ENCODE data around the gene S1PR1.

Gene S1PR1

DNA sequence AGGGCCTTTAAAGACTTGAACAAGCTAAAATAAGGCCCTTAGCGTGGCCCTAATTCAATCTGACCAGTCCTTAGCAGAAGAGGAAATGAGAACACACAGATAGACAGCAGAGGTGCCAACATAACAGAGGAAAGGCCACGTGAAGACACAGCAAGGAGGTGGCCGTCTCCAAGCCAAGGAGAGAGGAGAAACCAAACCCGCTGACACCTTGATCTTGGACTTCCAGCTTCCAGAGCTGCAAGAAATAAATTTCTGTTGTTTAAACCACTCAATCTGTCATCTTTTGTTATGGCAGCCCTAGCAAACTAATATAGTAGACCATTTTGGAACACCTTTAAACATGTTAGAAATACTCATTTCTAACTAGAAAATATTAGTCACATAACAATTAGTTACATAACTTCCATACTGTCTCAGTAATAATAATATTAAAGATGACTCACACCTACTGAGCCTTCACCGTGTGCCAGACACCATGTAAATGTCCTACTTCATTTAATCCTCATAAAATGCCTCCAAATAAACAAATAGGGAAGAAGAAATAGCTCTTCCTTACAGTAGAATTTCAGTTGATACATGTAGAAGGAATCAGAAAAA lies 47.9 kb downstream of the S1PR1 start:
- TF ChIP-seq, protein P1, sequence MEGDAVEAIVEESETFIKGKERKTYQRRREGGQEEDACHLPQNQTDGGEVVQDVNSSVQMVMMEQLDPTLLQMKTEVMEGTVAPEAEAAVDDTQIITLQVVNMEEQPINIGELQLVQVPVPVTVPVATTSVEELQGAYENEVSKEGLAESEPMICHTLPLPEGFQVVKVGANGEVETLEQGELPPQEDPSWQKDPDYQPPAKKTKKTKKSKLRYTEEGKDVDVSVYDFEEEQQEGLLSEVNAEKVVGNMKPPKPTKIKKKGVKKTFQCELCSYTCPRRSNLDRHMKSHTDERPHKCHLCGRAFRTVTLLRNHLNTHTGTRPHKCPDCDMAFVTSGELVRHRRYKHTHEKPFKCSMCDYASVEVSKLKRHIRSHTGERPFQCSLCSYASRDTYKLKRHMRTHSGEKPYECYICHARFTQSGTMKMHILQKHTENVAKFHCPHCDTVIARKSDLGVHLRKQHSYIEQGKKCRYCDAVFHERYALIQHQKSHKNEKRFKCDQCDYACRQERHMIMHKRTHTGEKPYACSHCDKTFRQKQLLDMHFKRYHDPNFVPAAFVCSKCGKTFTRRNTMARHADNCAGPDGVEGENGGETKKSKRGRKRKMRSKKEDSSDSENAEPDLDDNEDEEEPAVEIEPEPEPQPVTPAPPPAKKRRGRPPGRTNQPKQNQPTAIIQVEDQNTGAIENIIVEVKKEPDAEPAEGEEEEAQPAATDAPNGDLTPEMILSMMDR (IDR thresholded peaks at IDR 0.05; ENCODE audit: insufficient read depth, low read depth, low read length, missing control alignments): no peak

DNA sequence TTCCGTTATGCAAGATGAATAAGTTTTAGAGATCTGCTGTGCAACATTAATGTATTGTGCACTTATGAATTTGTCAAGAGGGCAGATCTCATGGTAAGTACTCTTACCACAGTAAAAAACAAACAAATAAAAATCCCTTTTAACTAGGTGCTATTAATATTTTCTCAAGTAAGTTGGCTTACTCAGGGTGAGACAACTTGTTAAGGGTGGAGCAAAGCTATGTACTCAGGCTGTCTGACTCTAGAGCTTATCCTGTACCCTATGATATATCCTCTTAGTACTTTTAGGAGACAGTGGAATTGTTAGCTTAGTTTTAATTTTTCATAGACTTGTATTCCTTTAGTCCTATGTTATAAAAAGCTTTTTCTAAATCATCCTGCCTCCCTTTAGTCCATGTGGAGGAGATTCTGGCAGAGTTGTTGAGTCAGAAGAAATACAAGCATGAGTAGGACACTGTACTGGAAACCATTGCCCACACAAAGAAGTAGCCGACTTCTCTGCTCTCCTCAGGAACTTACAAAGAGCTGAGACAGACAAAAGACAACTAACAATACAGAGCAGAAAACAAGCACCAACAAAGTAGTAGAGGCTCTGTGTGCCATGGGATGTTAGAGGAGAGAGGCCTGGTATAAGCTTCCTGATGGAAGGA lies 49.2 kb downstream of the S1PR1 start:
- H3K4me3 ChIP-seq (ENCODE audit: low read depth, low read length): no peak overlapping the region
- TF ChIP-seq, protein P1 (IDR thresholded peaks at IDR 0.05; ENCODE audit: insufficient read depth, low read depth, low read length, missing control alignments): no peak
- no peak for DNase-seq (ENCODE audit: low read depth)

More for the DNA sequence above, 47.9 kb downstream of the S1PR1 start:
- H3K4me3 ChIP-seq (ENCODE audit: low read depth, low read length): no peak overlapping the region
- no peak for DNase-seq (ENCODE audit: low read depth)

DNA sequence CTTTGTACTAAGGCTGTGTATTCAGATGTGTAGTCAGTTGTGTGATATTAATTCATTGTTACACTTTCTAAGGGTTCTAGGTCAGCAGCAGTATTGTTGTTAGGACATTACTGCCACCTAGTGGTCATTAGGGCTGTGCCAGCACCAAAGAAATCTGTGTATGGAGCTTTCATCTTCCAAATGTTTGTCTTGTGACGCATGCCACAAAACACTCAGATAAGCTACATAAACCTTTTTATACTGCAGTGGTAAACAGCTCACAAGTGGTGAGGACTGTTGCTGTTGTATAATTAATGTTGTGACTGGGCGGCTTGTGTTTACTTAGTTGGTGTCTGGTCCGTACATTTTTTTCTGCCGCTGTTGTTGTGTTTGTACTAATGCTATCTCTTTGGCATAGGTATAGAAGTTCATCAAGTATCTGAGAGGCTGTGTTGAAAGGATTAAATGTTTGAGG lies 51.7 kb downstream of the S1PR1 start:
- H3K4me3 ChIP-seq (ENCODE audit: low read depth, low read length): no peak overlapping the region
- TF ChIP-seq, protein P1 (IDR thresholded peaks at IDR 0.05; ENCODE audit: insufficient read depth, low read depth, low read length, missing control alignments): peak; percentile 84
- peak; percentile 84 for DNase-seq (ENCODE audit: low read depth)

DNA sequence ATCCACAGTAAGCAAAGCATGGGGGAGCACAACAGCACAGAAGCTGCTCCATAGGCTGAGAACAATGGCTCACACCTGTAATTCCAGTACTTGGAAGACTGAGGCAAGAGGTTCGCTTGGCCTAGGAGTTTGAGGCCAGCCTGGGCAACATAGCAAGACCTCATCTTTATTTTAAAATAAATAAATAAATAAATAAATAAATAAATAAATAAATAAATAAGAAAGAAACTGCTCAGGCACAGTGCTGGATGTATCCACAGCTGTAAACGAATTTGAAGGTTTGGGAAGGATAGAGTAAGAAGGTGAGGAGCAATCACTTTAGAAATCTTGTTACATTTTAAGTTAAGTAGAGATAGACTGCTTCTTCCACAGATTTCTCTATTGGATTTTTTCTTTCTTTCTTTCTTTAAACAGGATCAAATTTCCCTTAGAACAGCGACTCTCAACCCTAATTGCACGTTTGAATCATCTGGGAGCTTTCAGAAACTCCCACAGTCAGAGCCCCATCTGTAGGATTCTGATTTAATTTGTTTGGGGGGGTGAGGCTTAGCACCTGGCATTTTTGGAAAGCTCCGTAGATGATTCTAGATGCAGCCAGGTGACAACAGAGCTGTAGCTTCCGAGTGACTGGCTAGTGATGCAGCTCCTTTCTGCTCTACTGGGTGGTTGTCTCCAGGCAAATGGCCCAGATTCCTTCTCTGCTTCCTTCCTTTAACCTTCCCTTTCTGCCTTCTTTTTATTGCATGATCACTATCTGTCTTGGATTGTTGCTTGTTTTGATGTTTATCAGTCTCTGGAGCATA lies 53.5 kb downstream of the S1PR1 start:
- peak; percentile 19 for DNase-seq (ENCODE audit: low read depth)
- TF ChIP-seq, protein P1 (IDR thresholded peaks at IDR 0.05; ENCODE audit: insufficient read depth, low read depth, low read length, missing control alignments): no peak
- H3K4me3 ChIP-seq (ENCODE audit: low read depth, low read length): no peak overlapping the region

Data from GM12865 (cell line).